ENCODE data around the gene BBLN. TPM values are rescaled to one million over a fixed set of nuclear protein-coding genes. Genes with fewer than 3 reads are reported as not detected.

BBLN gene
- total and polyA plus RNA-seq, 11 donors, result 29.9 to 280 (median 47.3) TPM

DNA sequence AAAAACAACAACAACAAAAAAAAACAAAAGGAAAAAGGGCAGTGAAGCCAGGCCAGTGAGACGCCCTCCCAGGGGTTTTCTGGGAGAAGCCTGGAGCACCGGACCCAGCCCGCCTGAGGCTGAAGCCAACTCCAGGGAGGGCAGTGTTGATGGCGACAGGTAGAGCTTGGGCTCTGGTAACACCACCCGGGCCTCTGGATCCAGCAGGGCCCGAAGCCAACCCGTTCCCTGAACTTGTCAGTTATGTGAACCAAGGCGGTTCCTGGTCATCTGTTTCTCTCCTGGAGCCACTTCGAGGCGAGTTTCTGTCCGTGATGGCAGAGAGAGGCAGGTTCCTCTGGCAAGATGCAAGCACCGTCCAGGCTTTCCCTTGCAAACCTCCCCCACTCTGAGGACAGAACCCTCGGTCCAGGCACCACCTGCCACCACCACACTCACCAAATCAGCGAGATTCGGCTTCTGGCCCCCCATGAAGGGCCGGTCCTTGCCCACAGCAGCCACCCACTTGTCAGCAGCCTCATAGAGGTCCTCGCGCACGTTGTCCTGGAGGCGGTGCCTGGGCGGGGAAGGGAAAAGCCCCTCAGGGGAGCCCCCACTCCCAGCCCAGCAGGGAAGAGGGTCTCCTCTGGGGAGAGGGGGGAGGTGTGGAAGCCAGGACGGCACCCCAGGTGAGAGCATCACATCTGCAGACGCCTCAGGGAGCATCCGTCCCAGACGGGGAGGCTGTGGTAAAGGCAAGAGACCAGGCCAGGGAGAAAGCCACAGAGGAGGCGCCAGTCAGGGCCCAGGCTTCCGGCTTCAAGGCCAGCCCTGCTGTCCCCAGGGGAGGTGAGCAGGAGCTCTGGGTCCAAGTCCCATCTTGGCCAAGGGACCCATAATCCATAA, 37.9 kb upstream of the BBLN start:
- intact Hi-C loops (cut with DNase I), result no loop called here
- ATAC-seq (no peak), DNase-seq (peak in 3 of 5 donors; percentile 20 to 44 (median 25))
- H3K27ac ChIP-seq, result no peak overlapping the region
- peaks cover 0 to 50% (median 46%) of the 10 kb centered on the region in 9 donors for H3K36me3 ChIP-seq
- WGBS, 4 donors, result 83 to 89% (median 86%) methylated on average over 15 to 27 of the region's 27 CpGs
- H3K4me3 ChIP-seq, result no peak overlapping the region
- no peak for TF ChIP-seq CTCF (IDR thresholded peaks at IDR 0.05)
- TF ChIP-seq POLR2A (IDR thresholded peaks at IDR 0.05), result no peak
- H3K4me1 ChIP-seq, result peaks cover 0 to 35% (median 26%) of the 10 kb centered on the region in 12 donors
- no peaks in the 10 kb centered on the region for H3K9me3 ChIP-seq
- no peaks in the 10 kb centered on the region for H3K27me3 ChIP-seq

- Histone ChIP-seq H3K4me3 (no peak overlapping the region), H3K36me3 (peaks cover 0 to 50% (median 46%) of the 10 kb centered on the region in 9 donors), H3K9me3 (no peaks in the 10 kb centered on the region), H3K4me1 (peaks cover 0 to 30% (median 25%) of the 10 kb centered on the region in 12 donors), H3K27me3 (no peaks in the 10 kb centered on the region), H3K27ac (no peak overlapping the region)
- intact Hi-C loops (cut with DNase I), result no loop called here
- TF ChIP-seq CTCF (IDR thresholded peaks at IDR 0.05) (no peak), POLR2A (IDR thresholded peaks at IDR 0.05) (no peak)
- peak in 3 of 5 donors; percentile 18 to 56 (median 25) for DNase-seq
- no peak for ATAC-seq
- 92 to 95% (median 94%) methylated on average over 23 to 24 of the region's 24 CpGs for WGBS, 4 donors
Measured at GRCh38 chr9:128122809-128123175, 37.3 kb upstream of the BBLN start.

DNA sequence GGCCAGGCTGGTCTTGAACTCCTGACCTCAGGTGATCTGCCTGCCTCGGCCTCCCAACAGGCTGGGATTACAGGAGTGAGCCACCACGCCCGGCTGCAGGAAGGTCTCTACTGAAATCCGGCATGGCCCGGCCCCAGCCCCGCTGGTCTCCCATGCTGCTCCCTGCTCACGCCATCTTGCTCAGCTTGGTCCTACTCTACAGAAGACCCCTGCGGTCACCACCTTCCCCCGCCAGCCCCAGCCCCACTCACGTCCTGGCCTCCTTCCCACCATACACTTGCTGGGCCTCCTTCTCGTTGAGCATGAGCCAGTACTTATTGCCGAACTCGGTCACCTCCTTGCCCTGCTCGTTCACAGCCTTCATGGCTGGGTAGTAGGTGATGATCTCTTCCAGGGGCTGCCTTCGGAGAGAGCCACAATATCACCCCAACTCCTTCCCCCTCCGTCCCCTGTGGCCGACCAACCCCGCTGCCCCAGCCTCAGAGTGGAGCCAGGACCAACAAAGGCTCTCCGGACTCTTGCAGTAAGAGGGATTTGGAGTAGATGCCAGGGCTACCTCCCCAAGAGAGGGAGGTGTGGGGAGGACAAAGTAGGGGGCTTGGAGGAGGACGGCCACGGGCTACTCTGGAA, 36.5 kb upstream of the BBLN start:
- Histone ChIP-seq H3K9me3 (no peaks in the 10 kb centered on the region), H3K27me3 (no peaks in the 10 kb centered on the region), H3K4me3 (no peak overlapping the region), H3K27ac (no peak overlapping the region), H3K36me3 (peaks cover 0 to 50% (median 46%) of the 10 kb centered on the region in 9 donors), H3K4me1 (peaks cover 0 to 27% (median 21%) of the 10 kb centered on the region in 12 donors)
- WGBS, 4 donors, result 91 to 93% (median 92%) methylated on average over 21 of the region's 21 CpGs
- ATAC-seq (no peak), DNase-seq (peak in 3 of 5 donors; percentile 13 to 49 (median 30))
- intact Hi-C loops (cut with DNase I), result no loop called here
- TF ChIP-seq POLR2A (IDR thresholded peaks at IDR 0.05) (no peak), CTCF (IDR thresholded peaks at IDR 0.05) (no peak)

GRCh38 chr9:128124451-128124850, 35.6 kb upstream of the BBLN start:
- Histone ChIP-seq H3K9me3 (peaks cover 0 to 1% (median 0%) of the 10 kb centered on the region in 12 donors), H3K27ac (no peak overlapping the region), H3K27me3 (no peaks in the 10 kb centered on the region), H3K4me1 (peaks cover 3 to 36% (median 29%) of the 10 kb centered on the region in 12 donors), H3K4me3 (no peak overlapping the region), H3K36me3 (peaks cover 0 to 50% (median 46%) of the 10 kb centered on the region in 9 donors)
- 83 to 92% (median 90%) methylated on average over 8 of the region's 8 CpGs for WGBS, 4 donors
- ATAC-seq, result no peak
- intact Hi-C loops (cut with DNase I), result no loop called here
- TF ChIP-seq CTCF (IDR thresholded peaks at IDR 0.05) (no peak), POLR2A (IDR thresholded peaks at IDR 0.05) (no peak)
- DNase-seq, result peak in 3 of 5 donors; percentile 19 to 37 (median 19)
